ENCODE measurements around the gene VWA3B. TPM values are rescaled to one million over a fixed set of nuclear protein-coding genes. Genes with fewer than 3 reads are reported as not detected.

VWA3B gene
- total and polyA plus RNA-seq, 2 experiments from 2014 or later: not detected

DNA sequence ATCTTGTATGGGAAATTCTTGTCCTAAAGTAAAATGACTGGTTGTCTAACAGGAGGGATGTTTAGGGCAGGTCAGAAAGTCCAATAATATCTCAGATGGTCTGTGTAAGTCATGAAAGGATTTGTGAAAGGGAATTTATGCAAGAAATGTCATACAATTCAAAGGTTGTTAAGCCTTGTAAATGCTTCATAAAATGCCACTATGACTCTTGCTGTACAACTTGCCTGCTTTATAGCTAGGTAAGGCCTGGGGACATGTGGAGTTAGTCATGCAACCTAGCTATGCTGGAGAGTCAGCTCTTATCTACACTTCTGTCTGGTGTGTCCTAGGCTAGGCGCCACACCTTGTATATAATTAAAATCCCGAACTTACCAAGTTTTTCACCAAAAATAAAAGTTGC, 36.9 kb upstream of the VWA3B start:
- in situ Hi-C loops (cut with MboI): no loop called here
- Histone ChIP-seq H2AFZ (no peak overlapping the region), H3K9me3 (ENCODE audit: low read depth) (no peaks in the 10 kb centered on the region), H3K4me2 (ENCODE audit: unreplicated experiment) (no peak overlapping the region), H3K9ac (no peak overlapping the region), H3K4me1 (ENCODE audit: insufficient read depth) (no peaks in the 10 kb centered on the region), H3F3A (ENCODE audit: insufficient read depth) (no peaks in the 10 kb centered on the region), H3K27ac (no peak overlapping the region), H3K27me3 (replicated peaks; ENCODE audit: insufficient read depth) (peaks cover 24% of the 10 kb centered on the region), H3K9me2 (ENCODE audit: insufficient read depth) (no peaks in the 10 kb centered on the region), H3K79me2 (ENCODE audit: insufficient read depth) (no peaks in the 10 kb centered on the region), H4K20me1 (ENCODE audit: insufficient read depth) (no peaks in the 10 kb centered on the region), H3K36me3 (ENCODE audit: low read depth) (no peaks in the 10 kb centered on the region), H3K4me3 (no peak overlapping the region)
- TF ChIP-seq EZH2phosphoT487 (IDR thresholded peaks at IDR 0.05; ENCODE audit: insufficient read depth, low read depth) (no peak), EZH2 (IDR thresholded peaks at IDR 0.05; ENCODE audit: insufficient read depth, poor library complexity, severe bottlenecking) (no peak)
- DNase-seq: no peak
- WGBS, 2 experiments (ENCODE audit: low coverage in 1 of 2, low lambda C conversion rate in 2 of 2, missing lambda C conversion rate in 2 of 2): 69 to 82% methylated on average over 2 of the region's 2 CpGs

DNA sequence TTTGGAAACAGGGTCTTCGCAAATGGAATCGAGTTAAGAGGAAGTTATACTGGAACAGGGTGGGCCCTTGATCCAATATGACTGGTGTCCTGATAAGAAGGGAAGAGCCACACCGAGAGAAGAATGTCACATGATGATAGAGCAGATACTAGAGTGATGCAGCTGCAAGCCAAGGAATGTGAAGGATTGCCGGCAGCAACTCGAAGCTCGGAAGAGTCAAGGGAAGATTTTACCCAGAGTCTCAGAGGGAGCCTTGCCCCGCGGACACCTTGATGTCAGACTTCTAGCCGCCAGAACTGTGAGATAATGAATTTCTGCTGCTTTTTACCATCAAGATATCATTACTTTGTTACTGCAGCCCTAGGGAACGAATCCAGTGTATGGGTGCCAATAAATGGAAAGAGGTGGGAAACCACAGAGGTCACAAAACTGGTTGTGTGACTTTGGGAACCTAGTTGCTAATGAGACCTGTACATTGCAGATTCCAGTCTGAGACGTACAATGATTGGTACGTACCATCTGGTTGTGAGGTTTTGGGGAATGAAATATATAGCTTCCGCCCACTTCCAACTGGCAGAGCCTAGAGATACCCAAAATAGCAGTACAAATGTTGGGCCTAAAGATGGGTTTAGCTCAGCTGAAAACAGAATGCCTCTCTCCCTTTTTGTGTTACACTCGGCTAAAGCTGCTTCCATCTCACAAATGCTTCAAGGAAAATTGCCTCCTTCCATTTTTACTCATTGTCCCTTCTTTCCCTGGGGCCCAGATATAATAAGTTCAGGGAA, 28.6 kb upstream of the VWA3B start:
- TF ChIP-seq EZH2phosphoT487 (IDR thresholded peaks at IDR 0.05; ENCODE audit: insufficient read depth, low read depth): no peak
- no peak for TF ChIP-seq EZH2 (IDR thresholded peaks at IDR 0.05; ENCODE audit: insufficient read depth, poor library complexity, severe bottlenecking)
- DNase-seq: no peak
- H3K4me3 ChIP-seq: no peak overlapping the region
- no peaks in the 10 kb centered on the region for H3K9me3 ChIP-seq (ENCODE audit: low read depth)
- H3K4me2 ChIP-seq (ENCODE audit: unreplicated experiment): no peak overlapping the region
- H3F3A ChIP-seq (ENCODE audit: insufficient read depth): no peaks in the 10 kb centered on the region
- H4K20me1 ChIP-seq (ENCODE audit: insufficient read depth): no peaks in the 10 kb centered on the region
- no peaks in the 10 kb centered on the region for H3K4me1 ChIP-seq (ENCODE audit: insufficient read depth)
- no peaks in the 10 kb centered on the region for H3K36me3 ChIP-seq (ENCODE audit: low read depth)
- no peak overlapping the region for H3K9ac ChIP-seq
- peaks cover 3% of the 10 kb centered on the region; the same call in 1 of the 2 replicates for H3K27me3 ChIP-seq (replicated peaks; ENCODE audit: insufficient read depth)
- H3K79me2 ChIP-seq (ENCODE audit: insufficient read depth): no peaks in the 10 kb centered on the region
- no peaks in the 10 kb centered on the region for H3K9me2 ChIP-seq (ENCODE audit: insufficient read depth)
- in situ Hi-C loops (cut with MboI): no loop called here
- no peak overlapping the region for H3K27ac ChIP-seq
- no peak overlapping the region for H2AFZ ChIP-seq
- 63 to 65% methylated on average over 14 of the region's 14 CpGs for WGBS, 2 experiments (ENCODE audit: low coverage in 1 of 2, low lambda C conversion rate in 2 of 2, missing lambda C conversion rate in 2 of 2)

DNA sequence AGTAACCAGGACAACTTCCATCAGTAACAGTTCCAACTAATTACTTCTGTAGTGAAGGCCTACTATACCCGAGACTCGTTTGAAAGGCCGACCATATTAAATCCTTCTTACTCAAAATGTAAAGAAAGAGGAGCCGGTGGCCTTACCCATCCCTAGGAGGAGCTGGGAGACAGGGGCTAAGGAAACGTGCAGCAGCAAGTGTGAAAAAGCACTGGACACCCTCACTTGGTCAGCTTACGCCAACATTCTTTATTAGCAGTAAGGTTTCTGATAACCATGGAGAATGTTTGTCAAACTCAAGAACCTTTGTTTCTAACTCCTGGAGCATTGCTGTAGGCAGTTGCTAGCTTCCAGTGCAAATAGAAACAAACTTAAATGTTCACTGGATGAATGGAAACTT, 26.7 kb upstream of the VWA3B start:
- Histone ChIP-seq H2AFZ (no peak overlapping the region), H3K4me2 (ENCODE audit: unreplicated experiment) (no peak overlapping the region), H3K9me2 (ENCODE audit: insufficient read depth) (no peaks in the 10 kb centered on the region), H3K4me1 (ENCODE audit: insufficient read depth) (no peaks in the 10 kb centered on the region), H3K9ac (no peak overlapping the region), H3K27me3 (replicated peaks; ENCODE audit: insufficient read depth) (peaks cover 7% of the 10 kb centered on the region), H3K27ac (no peak overlapping the region), H3K9me3 (ENCODE audit: low read depth) (no peaks in the 10 kb centered on the region), H3F3A (ENCODE audit: insufficient read depth) (no peaks in the 10 kb centered on the region), H3K4me3 (no peak overlapping the region), H3K36me3 (ENCODE audit: low read depth) (no peaks in the 10 kb centered on the region), H4K20me1 (ENCODE audit: insufficient read depth) (no peaks in the 10 kb centered on the region), H3K79me2 (ENCODE audit: insufficient read depth) (no peaks in the 10 kb centered on the region)
- no peak for DNase-seq
- in situ Hi-C loops (cut with MboI): no loop called here
- TF ChIP-seq EZH2phosphoT487 (IDR thresholded peaks at IDR 0.05; ENCODE audit: insufficient read depth, low read depth) (no peak), EZH2 (IDR thresholded peaks at IDR 0.05; ENCODE audit: insufficient read depth, poor library complexity, severe bottlenecking) (no peak)
- WGBS, 2 experiments (ENCODE audit: low coverage in 1 of 2, low lambda C conversion rate in 2 of 2, missing lambda C conversion rate in 2 of 2): 69 to 80% methylated on average over 6 of the region's 6 CpGs

DNA sequence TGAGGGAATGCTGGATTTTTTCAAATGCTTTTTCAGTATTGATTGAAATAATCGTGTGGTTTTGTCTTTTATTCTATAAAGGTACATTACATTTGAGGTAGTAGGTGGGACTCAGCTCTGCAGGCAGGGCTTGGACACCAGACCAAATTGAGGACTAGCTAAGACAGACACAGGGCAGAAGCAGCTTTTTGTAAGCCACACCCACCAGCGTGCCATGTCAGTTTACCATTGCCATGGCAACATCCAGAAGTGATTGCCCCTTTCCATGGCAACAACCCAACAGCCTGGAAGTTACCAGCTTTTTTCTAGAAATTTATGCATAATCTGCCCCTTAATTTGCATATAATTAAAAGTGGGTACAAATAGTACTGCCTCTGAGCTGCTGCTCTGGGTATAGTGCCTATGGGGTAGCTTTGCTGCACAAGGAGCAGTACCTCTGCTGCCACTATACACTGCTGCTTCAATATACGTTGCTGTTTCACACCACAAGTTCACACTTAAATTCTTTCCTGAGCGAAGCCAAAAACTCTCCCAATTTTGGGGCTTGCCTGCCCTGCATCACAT, 23.6 kb upstream of the VWA3B start:
- in situ Hi-C loops (cut with MboI): no loop called here
- no peak overlapping the region for H3K4me2 ChIP-seq (ENCODE audit: unreplicated experiment)
- no peaks in the 10 kb centered on the region for H3F3A ChIP-seq (ENCODE audit: insufficient read depth)
- H4K20me1 ChIP-seq (ENCODE audit: insufficient read depth): no peaks in the 10 kb centered on the region
- no peaks in the 10 kb centered on the region for H3K36me3 ChIP-seq (ENCODE audit: low read depth)
- H3K27ac ChIP-seq: no peak overlapping the region
- no peak overlapping the region for H3K9ac ChIP-seq
- H3K27me3 ChIP-seq (replicated peaks; ENCODE audit: insufficient read depth): peaks cover 7% of the 10 kb centered on the region; the same call in 1 of the 2 replicates
- no peaks in the 10 kb centered on the region for H3K4me1 ChIP-seq (ENCODE audit: insufficient read depth)
- H3K9me2 ChIP-seq (ENCODE audit: insufficient read depth): no peaks in the 10 kb centered on the region
- H3K9me3 ChIP-seq (ENCODE audit: low read depth): no peaks in the 10 kb centered on the region
- H3K4me3 ChIP-seq: no peak overlapping the region
- no peak overlapping the region for H2AFZ ChIP-seq
- 40 to 46% methylated on average over 4 of the region's 4 CpGs for WGBS, 2 experiments (ENCODE audit: low coverage in 1 of 2, low lambda C conversion rate in 2 of 2, missing lambda C conversion rate in 2 of 2)
- no peak for TF ChIP-seq EZH2phosphoT487 (IDR thresholded peaks at IDR 0.05; ENCODE audit: insufficient read depth, low read depth)
- no peaks in the 10 kb centered on the region for H3K79me2 ChIP-seq (ENCODE audit: insufficient read depth)
- no peak for DNase-seq
